Embryonic facial prominence (tissue), 1 donor: ENCODE data around the gene GRB10.
A peak's percentile ranks its signal among the peaks of the same experiment; 100 is the strongest.
"Not testable (repeated sequence)": the region's sequence is repeated elsewhere in the genome, so short reads cannot be mapped to it uniquely, and the experiment has no call there.

Source experiments
- DNase-seq: peaks from one replicate; pipeline ENCODE4 v3.0.0-alpha.2; 2016; ENCODE audit errors: extremely low spot score

The GRB10 gene

GRCh38 chr7:50552921-50553320, 229.8 kb downstream of the GRB10 start:
- DNase-seq, result peak; percentile 12

DNA sequence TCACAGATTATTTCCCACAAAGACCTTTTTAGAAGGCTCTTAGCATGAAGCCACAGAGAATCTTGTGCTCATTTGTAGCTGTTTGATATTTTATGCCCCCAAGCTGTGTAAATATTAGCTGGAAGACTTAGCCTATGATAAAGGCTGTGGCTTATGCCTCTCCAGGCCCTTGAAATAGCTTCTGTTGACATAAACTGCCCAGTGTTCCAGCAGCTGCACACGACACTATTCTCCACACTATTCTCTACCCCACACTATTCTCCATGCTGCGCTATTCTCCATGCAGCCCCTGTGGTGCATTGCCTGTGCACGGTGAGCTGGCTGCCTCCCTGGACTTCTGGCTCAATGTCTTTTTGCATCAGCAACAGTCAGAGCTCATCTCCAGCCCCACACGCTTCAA, 230.6 kb downstream of the GRB10 start:
- no peak for DNase-seq

- not testable (repeated sequence) for DNase-seq
These were observed 237.1 kb downstream of the GRB10 start for GRCh38 chr7:50545613-50546012.

DNA sequence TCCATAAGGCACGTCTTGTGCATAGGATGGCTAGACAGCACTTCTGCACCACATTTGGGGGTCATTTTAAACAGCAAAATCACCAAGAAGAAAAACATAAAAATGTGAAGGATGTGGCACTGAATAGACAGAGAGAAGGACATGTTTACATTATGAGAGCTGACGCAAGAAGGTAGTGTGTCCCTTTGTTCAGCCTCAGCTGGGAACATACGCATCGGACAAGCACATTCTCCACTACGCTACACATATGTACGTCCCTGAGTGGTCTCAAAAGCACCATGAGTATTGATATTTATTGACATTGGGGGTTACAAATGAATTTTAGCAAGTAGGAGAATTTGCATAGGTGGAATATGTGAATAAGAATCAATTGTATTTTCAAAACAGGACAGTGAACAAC, 237.7 kb downstream of the GRB10 start:
- DNase-seq, result no peak

DNA sequence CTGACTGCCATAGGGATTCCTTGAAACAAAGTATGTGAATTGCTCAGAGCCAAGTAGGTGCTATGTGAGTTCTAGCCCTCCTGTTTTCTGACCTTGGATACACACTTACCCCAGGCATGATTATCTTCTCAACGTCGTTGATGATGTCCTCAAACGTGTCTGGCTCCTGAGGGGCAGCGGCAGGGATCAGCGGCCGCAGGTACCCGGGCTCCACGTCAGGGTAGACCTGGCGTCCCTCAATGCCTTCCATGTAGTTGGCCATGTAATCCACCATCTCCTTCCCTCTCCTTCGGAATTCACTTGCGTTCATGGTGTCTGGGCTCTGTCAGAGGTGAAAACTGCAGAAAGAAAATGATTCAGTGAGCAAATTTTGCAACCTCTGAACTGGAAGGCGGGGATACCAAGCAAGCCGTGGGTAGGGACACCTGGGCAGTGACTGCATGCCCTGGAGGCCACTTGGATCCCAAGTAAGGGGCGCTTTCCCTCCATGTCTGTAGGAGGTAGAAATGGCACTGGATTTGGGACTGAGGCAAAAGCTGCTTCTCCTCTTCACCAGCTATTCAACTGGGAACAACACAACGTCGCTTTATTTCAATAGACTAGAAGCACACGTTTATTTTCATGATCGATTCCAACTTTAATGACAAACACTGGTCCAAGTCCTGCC, 238.8 kb downstream of the GRB10 start:
- no peak for DNase-seq

GRCh38 chr7:50542132-50542531, 240.6 kb downstream of the GRB10 start:
- no peak for DNase-seq

DNA sequence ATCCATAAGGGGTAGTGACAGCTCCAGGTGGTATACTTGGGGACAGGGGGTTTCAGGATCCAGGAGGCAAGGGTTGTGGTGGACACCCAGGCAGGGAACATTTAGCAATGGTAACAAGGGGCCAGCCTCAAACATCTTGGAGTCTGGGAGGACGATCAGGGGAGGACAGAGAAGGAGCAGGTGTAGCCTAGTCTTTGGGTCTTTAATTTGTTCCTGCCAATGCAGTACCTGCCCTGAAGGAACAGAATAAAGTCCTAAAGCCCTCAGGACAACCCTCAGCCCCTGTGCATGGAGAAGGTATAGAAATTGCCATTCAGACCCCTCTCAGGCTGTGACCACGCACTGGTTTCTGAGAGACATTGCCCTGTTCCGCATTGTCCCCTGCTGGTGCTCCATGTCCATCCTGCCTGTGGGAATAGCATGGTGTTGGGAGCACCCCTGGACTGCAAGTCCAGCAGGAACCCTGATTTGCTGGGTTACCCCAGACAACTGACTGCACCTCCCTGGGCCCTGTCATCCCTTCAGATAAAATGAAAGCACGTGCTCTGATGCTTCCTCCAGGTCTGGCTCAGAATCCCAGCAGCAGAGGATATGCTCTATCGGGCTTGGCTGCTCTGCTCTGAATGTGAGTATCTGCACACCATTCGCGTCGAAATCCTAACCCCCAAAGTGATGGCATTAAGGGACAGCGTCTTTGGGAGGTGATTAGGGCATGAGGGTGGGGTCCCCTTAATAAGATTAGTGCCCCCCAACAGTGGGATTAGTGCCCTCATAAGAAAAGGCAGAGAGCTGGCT, 241.7 kb downstream of the GRB10 start:
- no peak for DNase-seq
